HUES64 (cell line): Measurements from ENCODE around the gene HES4.
"Not testable (repeated sequence)": the region's sequence is repeated elsewhere in the genome, so short reads cannot be mapped to it uniquely, and the experiment has no call there.

Experiments used
- H3K27ac ChIP-seq: 2 replicates; pipeline ENCODE4 v1.7.0; 2013; ENCODE audit warnings: low read depth, low read length, inconsistent platforms
- H3K27me3 ChIP-seq: 2 replicates; pipeline ENCODE4 v1.6.1; 2013; ENCODE audit warnings: mild to moderate bottlenecking, low read length; ENCODE audit not compliant: insufficient read depth
- H3K36me3 ChIP-seq: 2 replicates; pipeline ENCODE4 v1.6.1; 2013; ENCODE audit warnings: mild to moderate bottlenecking, low read length; ENCODE audit not compliant: insufficient read depth
- H3K4me1 ChIP-seq: 2 replicates; pipeline ENCODE4 v1.6.1; 2013; ENCODE audit warnings: mild to moderate bottlenecking, low read length, moderate library complexity; ENCODE audit not compliant: insufficient read depth
- H3K4me3 ChIP-seq: 2 replicates; pipeline ENCODE4 v1.5.1; 2013; ENCODE audit warnings: mild to moderate bottlenecking, low read length, moderate library complexity
- H3K9ac ChIP-seq: 2 replicates; pipeline ENCODE4 v1.6.1; 2013; ENCODE audit warnings: mild to moderate bottlenecking, low read depth, low read length
- H3K9me3 ChIP-seq: 2 replicates; pipeline ENCODE4 v1.6.1; 2013; ENCODE audit warnings: low read depth, low read length; ENCODE audit not compliant: insufficient read depth
- WGBS: fragments of 150-250, 120-280 bp; methylation state at CpG from one replicate; pipeline ENCODE4 v1.1.7; 2013; ENCODE audit warnings: missing lambda C conversion rate; 5-methylcytosine and 5-hydroxymethylcytosine counted together

Gene HES4

GRCh38 chr1:981491-981954 lies 18.4 kb downstream of the HES4 start:
- H3K9me3 ChIP-seq, result no peaks in the 10 kb centered on the region
- peaks cover 47% of the 10 kb centered on the region for H3K27me3 ChIP-seq
- H3K4me1 ChIP-seq, result no peaks in the 10 kb centered on the region
- no peak overlapping the region for H3K4me3 ChIP-seq
- no peaks in the 10 kb centered on the region for H3K36me3 ChIP-seq
- no peak overlapping the region for H3K27ac ChIP-seq
- no peak overlapping the region for H3K9ac ChIP-seq
- 79% methylated on average over 21 of the region's 21 CpGs for WGBS

- H3K9me3 ChIP-seq, result no peaks in the 10 kb centered on the region
- H3K27ac ChIP-seq, result no peak overlapping the region
- no peaks in the 10 kb centered on the region for H3K4me1 ChIP-seq
- peaks cover 47% of the 10 kb centered on the region for H3K27me3 ChIP-seq
- WGBS, result 90% methylated on average over 35 of the region's 35 CpGs
- H3K9ac ChIP-seq, result no peak overlapping the region
- no peaks in the 10 kb centered on the region for H3K36me3 ChIP-seq
- H3K4me3 ChIP-seq, result no peak overlapping the region
Measured at GRCh38 chr1:980602-981395, 19.1 kb downstream of the HES4 start.

- Histone ChIP-seq H3K27me3 (peaks cover 45% of the 10 kb centered on the region), H3K9ac (no peak overlapping the region)
Measured at GRCh38 chr1:980137-980571, 19.7 kb downstream of the HES4 start.

GRCh38 chr1:979744-980072 lies 20.2 kb downstream of the HES4 start:
- Histone ChIP-seq H3K27me3 (peaks cover 40% of the 10 kb centered on the region), H3K36me3 (no peaks in the 10 kb centered on the region), H3K4me3 (no peak overlapping the region), H3K9me3 (no peaks in the 10 kb centered on the region), H3K27ac (no peak overlapping the region), H3K9ac (no peak overlapping the region), H3K4me1 (no peaks in the 10 kb centered on the region)
- 93% methylated on average over 9 of the region's 9 CpGs for WGBS

More at GRCh38 chr1:980137-980571, 19.7 kb downstream of the HES4 start:
- 90% methylated on average over 13 of the region's 13 CpGs for WGBS
- Histone ChIP-seq H3K27ac (no peak overlapping the region), H3K4me1 (no peaks in the 10 kb centered on the region), H3K36me3 (no peaks in the 10 kb centered on the region), H3K4me3 (no peak overlapping the region), H3K9me3 (no peaks in the 10 kb centered on the region)

GRCh38 chr1:978835-979743 lies 20.8 kb downstream of the HES4 start:
- peaks cover 38% of the 10 kb centered on the region for H3K27me3 ChIP-seq
- H3K9ac ChIP-seq, result no peak overlapping the region
- H3K36me3 ChIP-seq, result no peaks in the 10 kb centered on the region
- WGBS, result 91% methylated on average over 60 of the region's 60 CpGs
- no peak overlapping the region for H3K4me3 ChIP-seq
- H3K4me1 ChIP-seq, result no peaks in the 10 kb centered on the region
- H3K27ac ChIP-seq, result no peak overlapping the region
- H3K9me3 ChIP-seq, result no peaks in the 10 kb centered on the region

DNA sequence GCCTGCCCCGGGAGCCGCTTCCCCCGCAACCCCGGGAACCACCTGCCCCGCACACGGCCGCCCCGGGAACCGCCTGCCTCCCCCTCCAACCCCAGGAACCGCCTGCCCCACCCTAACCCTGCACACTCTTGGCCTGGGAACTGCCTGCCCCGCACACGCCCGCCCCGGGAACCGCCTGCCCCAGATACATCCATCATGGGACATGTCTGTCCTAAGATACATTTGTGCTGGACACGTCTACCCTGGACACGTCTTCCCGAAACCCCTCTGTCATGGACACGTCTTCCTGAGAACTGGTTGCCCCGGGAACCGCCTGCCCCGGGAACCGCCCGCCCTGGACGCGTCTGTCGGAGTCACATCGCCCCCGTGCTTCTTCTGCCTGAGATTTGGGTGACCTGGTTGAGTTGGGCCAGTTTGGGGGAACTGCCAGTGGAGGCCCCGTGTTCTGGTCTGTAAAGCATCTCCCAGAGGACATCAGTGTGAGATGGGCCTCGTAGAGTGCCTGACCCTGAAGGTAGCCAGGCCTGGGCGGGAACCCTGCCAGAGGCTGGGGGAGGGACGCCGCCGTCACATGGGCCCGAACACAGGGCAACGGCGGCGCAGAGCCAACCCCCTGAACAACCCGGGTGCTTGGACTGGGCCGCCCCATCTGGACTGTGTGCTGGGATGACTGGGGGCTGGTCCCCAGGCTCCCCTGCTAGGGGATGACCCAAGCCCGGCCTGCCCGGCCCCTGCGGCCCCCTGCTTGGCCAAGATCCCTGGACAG lies 21.6 kb downstream of the HES4 start:
- Histone ChIP-seq H3K27ac (no peak overlapping the region), H3K4me3 (no peak overlapping the region), H3K9ac (no peak overlapping the region), H3K36me3 (no peaks in the 10 kb centered on the region), H3K4me1 (no peaks in the 10 kb centered on the region), H3K27me3 (peaks cover 33% of the 10 kb centered on the region), H3K9me3 (no peaks in the 10 kb centered on the region)
- 91% methylated on average over 44 of the region's 44 CpGs for WGBS

- peaks cover 21% of the 10 kb centered on the region for H3K27me3 ChIP-seq
- WGBS, result no CpG with 5 or more reads among the region's 39 CpGs
- not testable (repeated sequence) for H3K4me1 ChIP-seq
Measured at GRCh38 chr1:976791-977190, 23.1 kb downstream of the HES4 start.

DNA sequence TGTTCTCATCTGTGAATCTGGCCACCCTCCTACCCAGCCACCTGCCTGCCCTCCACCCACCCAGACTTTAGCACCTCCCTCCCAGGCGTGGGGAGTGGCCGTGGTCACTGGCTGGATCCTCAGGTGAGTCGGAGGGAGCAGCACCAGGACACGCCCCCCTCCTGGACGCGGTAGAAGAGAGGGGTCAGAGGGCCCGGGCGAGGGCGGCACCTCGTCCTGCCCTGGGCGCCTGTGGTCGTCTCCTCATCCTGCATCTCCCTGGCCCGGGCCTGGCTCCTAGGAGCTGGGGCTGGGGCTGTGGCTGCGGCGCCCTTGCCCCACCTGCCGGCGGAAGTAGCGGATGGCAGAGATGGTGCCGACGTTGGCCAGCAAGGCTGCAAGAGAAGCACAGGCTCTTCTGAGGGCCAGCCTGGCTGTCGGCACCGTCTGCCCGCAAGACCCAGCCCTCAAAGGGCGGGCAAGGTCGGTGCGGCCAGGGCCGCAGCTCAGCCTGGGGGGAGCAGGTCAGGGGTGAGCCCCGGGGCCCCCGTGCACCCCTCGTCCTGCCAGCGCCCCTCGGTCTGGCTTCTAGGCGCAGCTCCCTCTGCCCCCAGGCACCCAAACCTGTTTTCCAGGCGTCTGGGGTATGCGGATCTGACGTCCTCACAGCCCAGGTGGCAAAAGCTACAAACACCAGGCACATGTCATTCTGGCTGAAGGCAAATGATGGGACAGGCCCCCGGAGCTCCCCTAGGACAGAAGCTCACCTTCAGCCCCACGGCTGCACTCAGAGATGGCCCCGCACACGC lies 23.8 kb downstream of the HES4 start:
- Histone ChIP-seq H3K4me1 (no peaks in the 10 kb centered on the region), H3K27me3 (peaks cover 15% of the 10 kb centered on the region), H3K36me3 (no peaks in the 10 kb centered on the region), H3K9me3 (no peaks in the 10 kb centered on the region), H3K9ac (no peak overlapping the region), H3K27ac (no peak overlapping the region), H3K4me3 (peak overlapping the region; percentile 32; the same call in 1 of the 2 replicates)
- WGBS, result 18% methylated on average over 40 of the region's 40 CpGs

More at GRCh38 chr1:976791-977190, 23.1 kb downstream of the HES4 start:
- not testable (repeated sequence) for H3K4me3 ChIP-seq, H3K9ac ChIP-seq, H3K9me3 ChIP-seq, H3K27ac ChIP-seq, H3K36me3 ChIP-seq

- peaks cover 15% of the 10 kb centered on the region for H3K27me3 ChIP-seq
- H3K27ac ChIP-seq, result no peak overlapping the region
- no peaks in the 10 kb centered on the region for H3K4me1 ChIP-seq
- no peaks in the 10 kb centered on the region for H3K36me3 ChIP-seq
- WGBS, result 80% methylated on average over 9 of the region's 9 CpGs
- no peak overlapping the region for H3K9ac ChIP-seq
- H3K9me3 ChIP-seq, result no peaks in the 10 kb centered on the region
- no peak overlapping the region for H3K4me3 ChIP-seq
Measured at GRCh38 chr1:975365-975764, 24.5 kb downstream of the HES4 start.

DNA sequence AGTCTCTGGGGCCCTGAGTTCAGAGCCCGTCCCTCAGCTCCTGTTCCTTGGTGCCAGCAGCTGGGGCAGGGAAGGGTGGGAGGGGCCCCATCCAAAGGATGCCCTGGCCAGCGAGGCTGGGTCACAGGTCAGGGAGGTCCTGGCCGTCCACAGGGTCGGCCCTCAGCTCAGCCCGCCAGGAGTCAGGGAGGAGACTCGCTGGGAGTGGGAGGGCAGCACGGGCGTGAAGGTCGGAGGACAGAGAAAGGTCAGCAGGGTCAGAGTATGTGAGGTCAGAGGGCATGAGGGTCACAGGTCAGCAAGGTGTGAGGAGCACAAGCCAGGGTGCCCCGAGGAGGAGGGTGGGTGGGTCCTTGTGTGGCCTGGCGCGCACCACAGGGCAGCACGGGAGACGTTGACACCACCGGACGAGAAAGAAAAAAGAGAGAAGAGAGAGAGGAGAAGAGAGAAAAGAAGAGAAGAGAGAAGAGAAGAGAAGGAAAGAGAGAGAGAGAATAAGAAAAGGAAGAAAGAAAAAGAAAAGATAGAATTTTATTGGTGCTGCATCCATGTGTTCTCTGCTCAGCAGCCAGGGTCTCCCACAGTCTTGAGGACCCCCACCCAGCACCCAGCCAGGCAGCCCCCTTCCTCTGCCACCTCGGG lies 25.1 kb downstream of the HES4 start:
- H3K4me1 ChIP-seq, result no peaks in the 10 kb centered on the region
- peaks cover 19% of the 10 kb centered on the region for H3K27me3 ChIP-seq
- no peaks in the 10 kb centered on the region for H3K36me3 ChIP-seq
- H3K4me3 ChIP-seq, result no peak overlapping the region
- no peaks in the 10 kb centered on the region for H3K9me3 ChIP-seq
- WGBS, result 86% methylated on average over 17 of the region's 17 CpGs
- no peak overlapping the region for H3K27ac ChIP-seq
- H3K9ac ChIP-seq, result no peak overlapping the region
